SK-N-SH (cell line): ENCODE measurements around the gene RAB10. TPM values are rescaled to one million over a fixed set of nuclear protein-coding genes. Genes with fewer than 3 reads are reported as not detected.

Experiments
- CTCF ChIA-PET: fragments of 300-600, 350-600 bp; formaldehyde crosslinking; extraction: SDS; loops from one replicate; lab custom pipeline; 2021; lab: Yijun Ruan, JAX
- POLR2A ChIA-PET: fragments of 350-600 bp; sonication (Branson Sonifier 250); formaldehyde crosslinking; extraction: SDS; loops from one replicate; lab custom pipeline; 2020; ENCODE audit warnings: antibody characterized with exemption, inconsistent platforms; lab: Yijun Ruan, JAX
- DNase-seq: peaks from one replicate; pipeline ENCODE4 v3.0.0; 2012
- H2AFZ ChIP-seq: fragments of 200-600 bp; sonication (generic); 2 replicates; pipeline ENCODE4 v1.8.1; 2016; ENCODE audit warnings: antibody characterized with exemption, mild to moderate bottlenecking, low read depth
- H3F3A ChIP-seq: fragments of 200-600 bp; sonication (generic); replicated peaks from 2 replicates; pipeline ENCODE3; 2016; ENCODE audit warnings: antibody characterized with exemption, mild to moderate bottlenecking; ENCODE audit not compliant: insufficient read depth
- H3K27ac ChIP-seq, 2 experiments: fragments of 200-500 bp in 1 of 2; fragments of 200-600 bp in 1 of 2; sonication (Bioruptor generic) in 1 of 2; sonication (generic), shearing (Covaris generic) in 1 of 2; 2 replicates each; pipeline versions ENCODE4 v1.5.1 to v1.6.1; 2014 to 2016; ENCODE audit warnings: low read depth in 2 of 2, inconsistent platforms in 1 of 2, low read length in 1 of 2, mild to moderate bottlenecking in 1 of 2, mixed read lengths in 1 of 2
- H3K27me3 ChIP-seq: fragments of 200-600 bp; sonication (generic), shearing (Covaris generic); 2 replicates; pipeline ENCODE4 v1.6.1; 2016; ENCODE audit warnings: mixed run types; ENCODE audit not compliant: insufficient read depth
- H3K36me3 ChIP-seq, 2 experiments: fragments of 200-500 bp in 1 of 2; fragments of 200-600 bp in 1 of 2; sonication (Bioruptor generic) in 1 of 2; sonication (generic) in 1 of 2; replicated peaks in 1 of 2; 2 replicates each; pipeline versions ENCODE3 to v1.5.1; 2014 to 2016; ENCODE audit warnings: low read length in 1 of 2, mild to moderate bottlenecking in 1 of 2; ENCODE audit not compliant: insufficient read depth in 2 of 2, control insufficient read depth in 1 of 2
- H3K4me1 ChIP-seq, 2 experiments: fragments of 200-500 bp in 1 of 2; fragments of 200-600 bp in 1 of 2; sonication (Bioruptor generic) in 1 of 2; sonication (generic), shearing (Covaris generic) in 1 of 2; 2 replicates each; pipeline versions ENCODE4 v1.5.1 to v1.6.1; 2014 to 2016; ENCODE audit warnings: low read depth in 1 of 2, low read length in 1 of 2, mixed run types in 1 of 2; ENCODE audit not compliant: insufficient read depth in 2 of 2, control insufficient read depth in 1 of 2
- H3K4me2 ChIP-seq: fragments of 200-600 bp; sonication (generic), shearing (Covaris generic); 2 replicates; pipeline ENCODE4 v1.6.1; 2017; ENCODE audit warnings: mixed run types
- H3K4me3 ChIP-seq, 2 experiments: fragments of 200-500 bp in 1 of 2; fragments of 200-600 bp in 1 of 2; sonication (Bioruptor generic) in 1 of 2; sonication (generic), shearing (Covaris generic) in 1 of 2; 2 replicates each; pipeline versions ENCODE4 v1.5.1 to v1.8.1; 2014 to 2016; ENCODE audit warnings: low read depth in 2 of 2, inconsistent platforms in 1 of 2, low read length in 1 of 2, mild to moderate bottlenecking in 1 of 2, mixed read lengths in 1 of 2, moderate library complexity in 1 of 2
- H3K79me2 ChIP-seq: fragments of 200-600 bp; sonication (generic); 2 replicates; pipeline ENCODE4 v1.8.1; 2017; ENCODE audit warnings: mild to moderate bottlenecking; ENCODE audit not compliant: insufficient read depth
- H3K9ac ChIP-seq: fragments of 200-600 bp; sonication (generic); 2 replicates; pipeline ENCODE4 v1.6.1; 2017; ENCODE audit warnings: mixed run types
- H3K9me2 ChIP-seq: fragments of 200-600 bp; sonication (generic); 2 replicates; pipeline ENCODE4 v1.6.1; 2017; ENCODE audit warnings: mixed run types
- H3K9me3 ChIP-seq: fragments of 200-600 bp; sonication (generic); 2 replicates; pipeline ENCODE4 v1.6.1; 2017; ENCODE audit warnings: mixed run types, mild to moderate bottlenecking, moderate library complexity
- H4K20me1 ChIP-seq: fragments of 200-600 bp; sonication (generic); 2 replicates; pipeline ENCODE4 v1.6.1; 2017; ENCODE audit warnings: mild to moderate bottlenecking, mixed run types; ENCODE audit not compliant: insufficient read depth
- CHD2 ChIP-seq: fragments of 150-350 bp; IDR thresholded peaks from 2 replicates; pipeline ENCODE4 v1.6.1; 2018; ENCODE audit warnings: low read length; ENCODE audit not compliant: partially characterized antibody
- ELF1 ChIP-seq: IDR thresholded peaks from 2 replicates; pipeline ENCODE4 v1.4.0; 2012
- EZH2phosphoT487 ChIP-seq: fragments of 200-600 bp; sonication (generic); IDR thresholded peaks from 2 replicates; pipeline ENCODE4 v1.6.1; 2017; ENCODE audit warnings: low read depth, mixed run types, mild to moderate bottlenecking, antibody characterized with exemption, moderate library complexity, borderline replicate concordance
- FOSL2 ChIP-seq: IDR thresholded peaks from 2 replicates; pipeline ENCODE4 v1.4.0; 2012; ENCODE audit warnings: low read depth, mild to moderate bottlenecking, moderate library complexity, borderline replicate concordance
- FOXM1 ChIP-seq: IDR thresholded peaks from 2 replicates; pipeline ENCODE4 v1.4.0; 2012; ENCODE audit warnings: low read depth, mild to moderate bottlenecking
- GABPA ChIP-seq: IDR thresholded peaks from 2 replicates; pipeline ENCODE4 v1.4.0; 2012; ENCODE audit warnings: low read depth, mild to moderate bottlenecking
- GATA2 ChIP-seq: sonication (generic); formaldehyde crosslinking; IDR thresholded peaks from 2 replicates; pipeline ENCODE4 v1.5.0; 2020; ENCODE audit warnings: mild to moderate bottlenecking, missing genetic modification reagents
- NFIC ChIP-seq: IDR thresholded peaks from 2 replicates; pipeline ENCODE4 v1.4.0; 2012; ENCODE audit warnings: borderline replicate concordance
- RAD21 ChIP-seq: IDR thresholded peaks from 2 replicates; pipeline ENCODE4 v1.6.1; 2012; ENCODE audit warnings: mild to moderate bottlenecking, low read length
- RCOR1 ChIP-seq: fragments of 150-350 bp; IDR thresholded peaks from 2 replicates; pipeline ENCODE4 v1.6.1; 2017; ENCODE audit warnings: antibody characterized with exemption, low read length
- RXRA ChIP-seq: IDR thresholded peaks from 2 replicates; pipeline ENCODE4 v1.4.0; 2012; ENCODE audit warnings: low read depth, mild to moderate bottlenecking, borderline replicate concordance
- TAF1 ChIP-seq: IDR thresholded peaks from 2 replicates; pipeline ENCODE4 v1.6.1; 2012; ENCODE audit warnings: low read depth, mild to moderate bottlenecking, low read length, moderate library complexity, borderline replicate concordance
- TEAD4 ChIP-seq: IDR thresholded peaks from 2 replicates; pipeline ENCODE4 v1.4.0; 2012; ENCODE audit warnings: mild to moderate bottlenecking, borderline replicate concordance; ENCODE audit not compliant: insufficient read depth
- WGBS: methylation state at CpG from one replicate; pipeline ENCODE4 v1.1.6; 2017; ENCODE audit warnings: low lambda C conversion rate; 5-methylcytosine and 5-hydroxymethylcytosine counted together
- polyA plus RNA-seq, 3 experiments: library from polyadenylated mRNA; depleted of rRNA; stranded (reverse); fragments of >200 nt; gene quantifications; 2 replicates each; pipeline ENCODE4 v1.2.3, GENCODE V29; 2012
- TF ChIP-seq, protein P1 (sequence below): fragments of 200-600 bp; sonication (generic); IDR thresholded peaks from 2 replicates; pipeline ENCODE4 v1.6.1; 2017; ENCODE audit warnings: antibody characterized with exemption, mild to moderate bottlenecking, moderate library complexity
- TF ChIP-seq, protein P2 (sequence below): fragments of 150-350 bp; IDR thresholded peaks from 2 replicates; pipeline ENCODE4 v1.6.1; 2017; ENCODE audit warnings: antibody characterized with exemption, low read length, low read depth, borderline replicate concordance

The RAB10 gene
- polyA plus RNA-seq, 1 of the 3 experiments (the other 2 are of a cell fraction) = 47.5 TPM

DNA sequence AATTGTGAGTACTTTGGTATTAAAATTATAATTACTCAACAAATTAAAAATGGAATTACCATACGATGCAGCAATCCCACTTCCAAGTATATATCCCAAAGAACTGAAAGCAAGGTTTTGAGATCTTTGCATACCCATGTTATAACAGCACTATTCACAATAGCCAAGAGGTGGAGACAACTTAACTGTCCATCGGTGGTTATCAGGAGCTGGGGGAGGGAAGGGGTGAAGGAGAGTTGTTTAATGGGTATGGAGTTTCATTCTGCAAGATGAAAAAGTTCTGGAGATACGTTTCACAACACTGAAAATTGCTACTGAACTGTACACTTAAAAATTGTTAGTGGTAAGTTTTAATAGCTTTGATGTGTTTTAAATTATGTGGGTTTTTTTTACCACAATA lies 25.7 kb downstream of the RAB10 start:
- no peaks in the 10 kb centered on the region for H3K9me3 ChIP-seq
- peaks cover 95% of the 10 kb centered on the region for H4K20me1 ChIP-seq
- peaks cover 22% of the 10 kb centered on the region for H3F3A ChIP-seq
- H3K36me3 ChIP-seq = peaks cover 0 to 25% of the 10 kb centered on the region in 2 experiments
- H3K4me2 ChIP-seq = no peak overlapping the region
- CTCF ChIA-PET = interaction anchor here (0.9 to 4.4 kb wide), 5 partner anchors 9 to 207 kb away, joined by 3 to 20 read pairs (median 4); no protein-coding TSS in a partner anchor
- no peak for DNase-seq
- no peak overlapping the region for H3K9ac ChIP-seq
- H3K4me3 ChIP-seq = no peak overlapping the region
- TF ChIP-seq, protein P1, sequence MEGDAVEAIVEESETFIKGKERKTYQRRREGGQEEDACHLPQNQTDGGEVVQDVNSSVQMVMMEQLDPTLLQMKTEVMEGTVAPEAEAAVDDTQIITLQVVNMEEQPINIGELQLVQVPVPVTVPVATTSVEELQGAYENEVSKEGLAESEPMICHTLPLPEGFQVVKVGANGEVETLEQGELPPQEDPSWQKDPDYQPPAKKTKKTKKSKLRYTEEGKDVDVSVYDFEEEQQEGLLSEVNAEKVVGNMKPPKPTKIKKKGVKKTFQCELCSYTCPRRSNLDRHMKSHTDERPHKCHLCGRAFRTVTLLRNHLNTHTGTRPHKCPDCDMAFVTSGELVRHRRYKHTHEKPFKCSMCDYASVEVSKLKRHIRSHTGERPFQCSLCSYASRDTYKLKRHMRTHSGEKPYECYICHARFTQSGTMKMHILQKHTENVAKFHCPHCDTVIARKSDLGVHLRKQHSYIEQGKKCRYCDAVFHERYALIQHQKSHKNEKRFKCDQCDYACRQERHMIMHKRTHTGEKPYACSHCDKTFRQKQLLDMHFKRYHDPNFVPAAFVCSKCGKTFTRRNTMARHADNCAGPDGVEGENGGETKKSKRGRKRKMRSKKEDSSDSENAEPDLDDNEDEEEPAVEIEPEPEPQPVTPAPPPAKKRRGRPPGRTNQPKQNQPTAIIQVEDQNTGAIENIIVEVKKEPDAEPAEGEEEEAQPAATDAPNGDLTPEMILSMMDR = peak; percentile 17; the same call in 1 of the 2 replicates
- TF ChIP-seq GABPA (no peak), FOXM1 (no peak), GATA2 (CRISPR knock-in tag) (no peak)
- TF ChIP-seq, all 33 proteins: peak for 1
- POLR2A ChIA-PET = no interaction called here
- H3K27ac ChIP-seq = no peak overlapping the region
- no peaks in the 10 kb centered on the region for H3K9me2 ChIP-seq
- no peaks in the 10 kb centered on the region for H3K4me1 ChIP-seq
- no peak overlapping the region for H2AFZ ChIP-seq
- 85% methylated on average over 3 of the region's 3 CpGs for WGBS
- peaks cover 100% of the 10 kb centered on the region for H3K79me2 ChIP-seq
- no peaks in the 10 kb centered on the region for H3K27me3 ChIP-seq

DNA sequence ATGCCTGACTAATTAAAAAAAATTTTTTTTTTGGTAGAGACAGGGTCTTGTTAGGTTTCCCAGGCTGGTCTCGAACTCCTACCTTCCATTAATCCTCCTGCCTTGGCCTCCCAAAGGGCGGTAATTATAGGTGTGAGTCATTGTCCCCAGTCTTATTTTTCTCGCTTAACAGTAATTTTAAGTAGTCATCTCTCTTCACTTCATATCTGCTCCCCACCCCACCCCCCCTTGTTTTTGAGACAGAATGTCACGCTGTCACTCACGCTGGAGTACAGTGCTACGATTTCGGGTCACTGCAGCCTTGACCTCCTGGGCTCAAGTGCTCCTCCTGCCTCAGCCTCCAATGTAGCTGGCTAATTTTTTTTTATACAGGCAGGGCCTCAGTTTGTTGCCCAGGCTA lies 27.7 kb downstream of the RAB10 start:
- no peak overlapping the region for H3K4me3 ChIP-seq
- TF ChIP-seq EZH2phosphoT487 = no peak
- no peak for TF ChIP-seq FOXM1
- no peak for TF ChIP-seq RCOR1
- TF ChIP-seq, protein P2, sequence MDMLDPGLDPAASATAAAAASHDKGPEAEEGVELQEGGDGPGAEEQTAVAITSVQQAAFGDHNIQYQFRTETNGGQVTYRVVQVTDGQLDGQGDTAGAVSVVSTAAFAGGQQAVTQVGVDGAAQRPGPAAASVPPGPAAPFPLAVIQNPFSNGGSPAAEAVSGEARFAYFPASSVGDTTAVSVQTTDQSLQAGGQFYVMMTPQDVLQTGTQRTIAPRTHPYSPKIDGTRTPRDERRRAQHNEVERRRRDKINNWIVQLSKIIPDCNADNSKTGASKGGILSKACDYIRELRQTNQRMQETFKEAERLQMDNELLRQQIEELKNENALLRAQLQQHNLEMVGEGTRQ = no peak
- no peak for TF ChIP-seq RAD21
- no peak for TF ChIP-seq TAF1
- no peak for TF ChIP-seq NFIC
- TF ChIP-seq RXRA = no peak
- no peak for TF ChIP-seq CHD2
- TF ChIP-seq TEAD4 = no peak
- no peak for TF ChIP-seq ELF1
- TF ChIP-seq, protein P1 = no peak
- no peak for TF ChIP-seq FOSL2
- TF ChIP-seq GATA2 (CRISPR knock-in tag) = no peak
- TF ChIP-seq, all 33 proteins: peak for 0
- no peak for DNase-seq
- 84% methylated on average over 7 of the region's 7 CpGs for WGBS
- H3K4me1 ChIP-seq = no peaks in the 10 kb centered on the region
- peaks cover 95% of the 10 kb centered on the region for H4K20me1 ChIP-seq
- ChIA-PET POLR2A (interaction anchor here (0.6 to 1.6 kb wide), 2 partner anchors 8 to 10 kb away, joined by 3 to 4 read pairs; no protein-coding TSS in a partner anchor), CTCF (interaction anchor here (1.3 to 4.4 kb wide), 4 partner anchors 10 to 70 kb away, joined by 5 to 20 read pairs (median 6); no protein-coding TSS in a partner anchor)
- H3K27ac ChIP-seq = no peak overlapping the region
- no peak overlapping the region for H3K9ac ChIP-seq
- H3K36me3 ChIP-seq = peaks cover 0 to 25% of the 10 kb centered on the region in 2 experiments
- H3K4me2 ChIP-seq = no peak overlapping the region
- no peaks in the 10 kb centered on the region for H3K27me3 ChIP-seq
- H3F3A ChIP-seq = peaks cover 32% of the 10 kb centered on the region
- no peaks in the 10 kb centered on the region for H3K9me2 ChIP-seq
- no peaks in the 10 kb centered on the region for H3K9me3 ChIP-seq
- H2AFZ ChIP-seq = no peak overlapping the region
- H3K79me2 ChIP-seq = peaks cover 100% of the 10 kb centered on the region
